GM21526 (cell line): ENCODE data around the gene ATP6V0A1.

Experiments
- ATAC-seq: cut with Tn5 transposase; IDR thresholded peaks from one replicate; pipeline ENCODE4 v1.9.1; 2021; ENCODE audit warnings: moderate library complexity; ENCODE audit not compliant: unreplicated experiment, low FRiP score

Gene ATP6V0A1

GRCh38 chr17:42514867-42515266 lies 56.2 kb downstream of the ATP6V0A1 start:
- ATAC-seq, result no peak

GRCh38 chr17:42517516-42517915 lies 58.8 kb downstream of the ATP6V0A1 start:
- ATAC-seq, result no peak

DNA sequence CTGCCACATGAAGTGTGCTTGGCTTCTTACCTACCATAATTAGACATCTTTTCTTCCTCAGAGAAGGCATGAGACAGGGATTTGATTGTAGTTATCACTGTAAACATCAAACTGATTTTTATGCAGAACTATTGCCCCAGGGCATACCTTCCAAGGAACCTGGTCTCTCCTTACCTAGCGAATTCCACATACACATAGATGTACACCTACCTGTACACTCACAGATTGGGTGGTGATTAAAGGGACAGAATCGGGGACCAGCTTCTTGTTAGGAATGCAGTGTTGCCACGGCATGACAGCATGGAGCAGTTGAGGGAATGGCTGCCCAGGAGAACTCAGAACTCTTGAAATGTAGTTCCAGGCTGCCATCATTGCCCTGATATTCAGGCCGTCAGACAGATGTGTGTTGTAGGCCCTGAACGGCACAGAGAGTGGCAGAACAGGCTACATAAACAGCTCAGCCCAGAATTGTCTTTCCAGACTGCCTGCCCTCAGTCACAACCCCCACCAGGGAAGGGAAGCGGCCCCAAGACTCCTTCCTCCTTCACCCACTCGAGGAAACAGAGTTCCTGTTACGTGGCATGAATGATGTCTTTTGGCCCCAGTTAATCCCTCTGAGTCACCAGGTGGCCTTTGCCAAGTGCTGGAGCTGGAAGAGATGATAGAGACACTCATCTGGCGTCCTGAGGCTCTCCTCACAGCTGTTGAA lies 59.5 kb downstream of the ATP6V0A1 start:
- ATAC-seq, result no peak

DNA sequence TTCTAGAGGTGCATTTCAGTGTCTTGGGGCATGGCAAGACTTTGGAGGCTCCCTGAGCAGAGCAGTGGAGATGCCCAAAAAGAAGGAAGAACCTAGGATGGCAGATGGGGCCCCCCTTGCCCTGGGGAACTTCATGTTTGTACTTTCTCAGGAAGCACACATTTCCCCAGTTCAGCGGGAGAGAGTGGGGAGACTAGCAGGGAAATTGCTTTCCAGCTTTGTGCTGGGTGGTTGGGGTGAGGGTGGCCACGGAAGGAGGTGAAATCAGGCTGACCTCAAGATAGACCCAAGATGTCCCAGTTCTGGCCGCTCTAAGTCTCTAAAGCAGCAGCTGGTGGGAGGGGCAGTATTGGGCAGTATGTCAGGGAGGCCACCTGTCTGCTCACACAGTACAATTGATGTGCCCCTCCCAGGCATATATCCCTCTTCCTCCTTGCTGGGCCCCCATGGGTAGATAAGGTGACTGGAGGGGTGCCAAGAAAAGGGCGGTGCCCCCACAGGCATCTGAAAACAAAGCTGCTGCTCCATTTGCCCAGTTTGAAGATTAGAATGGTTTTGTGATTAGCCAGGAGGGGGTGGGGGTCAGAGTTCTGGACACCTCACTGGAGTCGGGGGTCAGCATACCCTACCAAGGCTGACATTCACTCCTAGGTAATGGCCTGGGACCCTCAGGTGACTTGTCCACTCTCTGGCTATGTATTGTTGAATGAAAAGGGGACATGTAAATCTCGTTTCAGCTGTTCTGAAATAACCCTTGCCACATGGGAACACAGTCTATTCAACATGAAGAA lies 60.3 kb downstream of the ATP6V0A1 start:
- ATAC-seq, result no peak

DNA sequence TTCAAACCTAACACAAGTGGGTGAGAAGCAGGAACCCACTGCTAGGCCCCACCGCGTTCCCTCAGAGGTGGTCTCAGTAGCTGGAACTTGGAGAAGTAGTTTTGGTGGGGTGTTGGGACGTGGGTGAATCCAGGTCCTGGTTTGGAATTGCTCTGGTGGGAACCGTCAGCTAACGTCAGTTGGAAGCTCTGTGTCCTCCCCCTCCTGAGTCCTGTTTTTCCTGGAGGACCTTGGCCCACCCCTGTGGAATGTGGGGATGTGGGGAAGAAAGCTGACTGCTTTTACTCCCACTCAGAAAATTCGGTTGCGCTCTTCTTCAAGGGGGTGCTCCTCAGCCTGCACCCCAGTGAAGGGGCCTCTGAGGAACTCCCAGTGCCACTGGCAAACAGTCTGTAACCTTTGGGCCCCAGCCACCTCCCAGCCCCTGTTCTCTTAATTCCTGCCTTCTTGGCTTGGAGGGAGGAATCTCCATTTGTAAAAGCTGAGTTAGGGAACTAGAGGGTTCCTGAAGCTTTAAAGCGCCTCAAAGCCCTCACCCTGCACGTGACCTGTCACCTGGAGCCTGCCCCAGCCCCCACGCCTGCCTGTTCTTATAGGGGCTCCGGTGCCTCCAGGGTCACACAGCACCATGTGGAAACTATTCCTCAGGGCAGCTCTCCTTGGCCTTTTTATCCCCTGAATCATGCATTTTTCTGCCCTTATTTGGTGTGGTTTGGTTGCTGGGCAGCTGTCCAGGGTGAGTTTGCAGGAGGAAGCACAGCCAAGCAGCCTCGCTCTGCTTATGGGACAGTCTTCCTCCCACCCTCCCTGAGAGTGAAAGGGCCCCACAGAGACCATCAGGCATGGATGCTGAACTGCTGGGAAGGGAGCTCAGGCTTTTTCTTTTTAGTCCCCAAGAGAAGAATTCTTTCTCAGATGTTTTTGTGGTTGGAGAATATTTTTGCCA lies 61.1 kb downstream of the ATP6V0A1 start:
- ATAC-seq, result no peak

GRCh38 chr17:42520540-42520951 lies 61.9 kb downstream of the ATP6V0A1 start:
- ATAC-seq, result no peak

GRCh38 chr17:42521036-42521435 lies 62.4 kb downstream of the ATP6V0A1 start:
- no peak for ATAC-seq

DNA sequence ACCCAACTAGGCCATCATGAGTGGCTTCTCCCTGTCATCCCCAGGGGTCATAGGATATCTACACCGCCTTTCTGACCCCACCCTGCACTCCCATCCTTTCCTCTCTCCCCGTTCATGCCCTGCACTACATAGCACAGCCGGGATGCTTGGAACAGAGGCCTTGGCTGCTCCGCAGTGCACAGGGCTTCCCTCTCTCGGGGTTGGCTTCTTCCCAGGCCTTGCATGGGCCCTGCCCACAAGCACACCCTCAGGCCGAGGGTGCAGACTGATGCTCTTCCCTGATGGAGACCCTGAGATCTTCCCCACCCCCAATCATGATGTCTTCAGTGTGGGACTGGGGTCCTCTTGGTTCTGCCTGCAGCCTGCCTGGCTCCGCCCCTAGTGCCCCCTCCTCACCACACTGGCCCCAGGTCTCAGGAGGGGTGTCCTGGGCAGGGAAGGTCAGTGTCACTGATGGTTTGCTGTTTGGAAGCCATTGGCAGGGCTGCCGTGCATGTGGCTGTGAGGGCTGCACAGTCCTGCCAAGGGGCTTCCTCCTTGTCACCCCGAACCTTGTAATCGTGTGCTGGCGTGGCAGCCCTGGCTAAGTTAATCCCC lies 63.1 kb downstream of the ATP6V0A1 start:
- ATAC-seq, result no peak

DNA sequence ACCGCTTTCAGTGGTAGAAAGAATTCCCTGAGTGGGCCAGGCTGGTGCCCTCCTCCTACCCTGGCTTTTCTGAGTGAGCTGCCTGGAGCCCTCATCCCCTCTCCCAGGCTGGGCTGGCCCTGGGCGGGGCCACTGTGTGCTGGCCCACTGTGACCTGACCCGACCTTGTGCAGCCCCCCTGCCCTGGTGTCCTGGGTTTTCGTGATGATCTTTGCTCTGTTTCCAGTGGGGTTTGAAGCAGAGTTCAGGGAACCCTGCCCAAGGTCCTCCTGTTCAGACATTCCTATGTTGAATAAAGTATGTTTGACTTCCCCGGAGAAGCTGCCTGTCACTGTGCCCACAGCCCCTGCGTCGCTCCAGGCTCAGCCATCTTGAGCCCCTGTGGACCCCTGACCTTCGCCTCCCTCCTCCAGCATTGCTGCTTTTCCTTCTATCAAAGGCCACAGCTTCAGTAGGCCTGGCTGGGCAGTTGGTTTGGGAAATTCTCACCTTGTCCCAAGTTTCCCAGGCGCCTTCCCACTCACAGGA lies 63.6 kb downstream of the ATP6V0A1 start:
- no peak for ATAC-seq

GRCh38 chr17:42522798-42523278 lies 64.2 kb downstream of the ATP6V0A1 start:
- ATAC-seq, result no peak

DNA sequence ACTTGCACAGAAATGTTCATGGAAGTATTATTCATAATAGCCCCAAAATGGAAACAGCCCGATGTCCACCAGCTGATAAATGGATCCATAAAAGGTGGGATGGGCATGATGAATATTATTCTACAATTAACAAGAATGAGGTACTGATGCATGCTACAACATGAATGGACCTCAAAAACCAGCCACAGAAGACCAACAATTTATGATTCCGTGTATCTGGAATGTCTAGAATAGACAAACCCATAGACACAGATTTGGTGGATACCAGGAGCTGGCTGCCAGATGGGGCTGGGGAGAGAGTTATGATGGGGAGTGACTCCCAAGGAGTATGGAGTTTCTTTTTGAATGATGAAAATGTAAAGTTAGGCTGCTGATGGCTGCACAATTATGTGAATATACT lies 66.5 kb downstream of the ATP6V0A1 start:
- ATAC-seq, result no peak

GRCh38 chr17:42526031-42526444 lies 67.4 kb downstream of the ATP6V0A1 start:
- no peak for ATAC-seq

DNA sequence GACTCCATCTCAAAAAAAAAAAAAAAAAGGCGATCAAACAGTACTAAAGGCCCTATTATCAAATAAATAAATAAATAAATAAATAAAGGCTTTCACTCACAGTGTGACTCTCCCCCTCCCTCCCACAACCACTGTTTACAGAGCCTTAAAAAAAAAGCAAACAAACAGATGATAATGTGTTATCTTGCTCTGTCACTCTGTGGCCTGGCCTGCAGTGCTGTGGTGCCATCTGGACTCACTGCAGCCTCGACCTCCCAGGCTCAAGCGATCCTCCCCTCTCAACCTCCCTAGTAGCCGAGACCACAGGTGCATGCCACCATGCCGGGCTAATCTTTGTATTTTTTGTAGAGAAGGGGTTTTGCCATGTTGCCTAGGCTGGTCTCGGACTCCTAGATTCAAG lies 69.3 kb downstream of the ATP6V0A1 start:
- no peak for ATAC-seq

- ATAC-seq, result no peak
Measured at GRCh38 chr17:42529061-42529460, 70.4 kb downstream of the ATP6V0A1 start.

DNA sequence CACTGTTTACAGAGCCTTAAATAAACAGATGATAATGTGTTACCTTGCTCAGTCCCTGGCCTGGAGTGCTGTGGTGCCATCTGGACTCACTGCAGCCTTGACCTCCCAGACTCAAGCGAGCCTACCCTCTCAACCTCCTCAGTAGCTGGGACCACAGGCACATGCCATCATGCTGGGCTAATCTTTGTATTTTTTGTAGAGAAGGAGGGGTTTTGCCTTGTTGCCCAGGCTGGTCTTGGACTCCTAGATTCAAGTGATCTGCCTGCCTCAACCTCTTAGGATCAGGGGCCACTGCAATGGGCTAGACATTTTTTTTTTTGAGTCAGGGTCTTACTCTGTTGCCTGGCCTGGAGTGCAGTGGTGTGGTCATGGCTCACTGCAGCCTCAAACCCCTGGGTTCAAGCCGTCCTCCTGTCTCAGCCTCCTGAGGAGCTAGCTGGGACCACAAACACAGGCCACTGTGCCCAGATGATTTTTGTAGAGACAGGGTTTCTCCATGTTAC lies 72.3 kb downstream of the ATP6V0A1 start:
- ATAC-seq, result no peak

- ATAC-seq, result no peak
Measured at GRCh38 chr17:42531455-42532354, 73.0 kb downstream of the ATP6V0A1 start.

GRCh38 chr17:42535155-42536047 lies 76.7 kb downstream of the ATP6V0A1 start:
- ATAC-seq, result no peak

GRCh38 chr17:42536048-42536371 lies 77.3 kb downstream of the ATP6V0A1 start, which contains the start of gene NAGLU:
TSS of gene NAGLU (plus strand) at chr17:42536241. CDS start at chr17:42536273, 32 bp downstream.
- ATAC-seq, result peak; percentile 70
